HG03064 (cell line): ENCODE results near the gene SHE.
"Not testable (repeated sequence)": the region's sequence is repeated elsewhere in the genome, so short reads cannot be mapped to it uniquely, and the experiment has no call there.

ENCODE experiments used
- ATAC-seq: cut with Tn5 transposase; IDR thresholded peaks from one replicate; pipeline ENCODE4 v1.9.1; 2021; ENCODE audit warnings: low read depth; ENCODE audit not compliant: unreplicated experiment

Gene SHE

GRCh38 chr1:154502066-154502743, at the start of gene SHE, which contains the start of gene TDRD10:
TSS of gene SHE (minus strand) at chr1:154502412. CDS start at chr1:154502026, 386 bp downstream.
TSS of gene TDRD10 (plus strand) at chr1:154502219. CDS start at chr1:154506904, 4,685 bp downstream.
- ATAC-seq: no peak

- no peak for ATAC-seq
Observed at GRCh38 chr1:154551474-154551873, 49.3 kb upstream of the SHE start.

GRCh38 chr1:154550657-154551056, 48.4 kb upstream of the SHE start:
- no peak for ATAC-seq

GRCh38 chr1:154550070-154550469, 47.9 kb upstream of the SHE start:
- ATAC-seq: no peak

GRCh38 chr1:154549202-154549770, 47.1 kb upstream of the SHE start:
- no peak for ATAC-seq

GRCh38 chr1:154548028-154548427, 45.8 kb upstream of the SHE start:
- no peak for ATAC-seq

GRCh38 chr1:154547105-154547732, 45.0 kb upstream of the SHE start:
- no peak for ATAC-seq

GRCh38 chr1:154546264-154547063, 44.3 kb upstream of the SHE start:
- ATAC-seq: no peak

- ATAC-seq: no peak
Observed at GRCh38 chr1:154541231-154541630, 39.0 kb upstream of the SHE start.

- no peak for ATAC-seq
Observed at GRCh38 chr1:154539486-154540483, 37.6 kb upstream of the SHE start.

- ATAC-seq: no peak
Observed at GRCh38 chr1:154536570-154536969, 34.4 kb upstream of the SHE start.

- no peak for ATAC-seq
Observed at GRCh38 chr1:154533952-154534844, 32.0 kb upstream of the SHE start.

- not testable (repeated sequence) for ATAC-seq
Observed at GRCh38 chr1:154531950-154532349, 29.7 kb upstream of the SHE start.

GRCh38 chr1:154529308-154529707, 27.1 kb upstream of the SHE start:
- no peak for ATAC-seq

GRCh38 chr1:154527192-154527591, 25.0 kb upstream of the SHE start:
- no peak for ATAC-seq

- ATAC-seq: no peak
Observed at GRCh38 chr1:154524881-154525280, 22.7 kb upstream of the SHE start.

- no peak for ATAC-seq
Observed at GRCh38 chr1:154521695-154522094, 19.5 kb upstream of the SHE start.

GRCh38 chr1:154520333-154520732, 18.1 kb upstream of the SHE start:
- no peak for ATAC-seq

- ATAC-seq: no peak
Observed at GRCh38 chr1:154519591-154519991, 17.4 kb upstream of the SHE start.
